NCI-H2029 (cell line): ENCODE results near the gene GPRIN3.

ENCODE experiments used
- DNase-seq: peaks from one replicate; lab custom pipeline; 2025; lab: John Stamatoyannopoulos, UW

The GPRIN3 gene

GRCh38 chr4:89290727-89291516, 16.7 kb downstream of the GPRIN3 start:
- DNase-seq = no peak

- no peak for DNase-seq
Observed at GRCh38 chr4:89289312-89289711, 18.3 kb downstream of the GPRIN3 start.

- DNase-seq = no peak
Observed at GRCh38 chr4:89288430-89288829, 19.2 kb downstream of the GPRIN3 start.

- DNase-seq = no peak
Observed at GRCh38 chr4:89287945-89288344, 19.7 kb downstream of the GPRIN3 start.

GRCh38 chr4:89285745-89286144, 21.9 kb downstream of the GPRIN3 start:
- DNase-seq = no peak

- DNase-seq = no peak
Observed at GRCh38 chr4:89284828-89285227, 22.8 kb downstream of the GPRIN3 start.

- no peak for DNase-seq
Observed at GRCh38 chr4:89284020-89284424, 23.6 kb downstream of the GPRIN3 start.

GRCh38 chr4:89283226-89284009, 24.2 kb downstream of the GPRIN3 start:
- DNase-seq = no peak

- DNase-seq = no peak
Observed at GRCh38 chr4:89279385-89279784, 28.2 kb downstream of the GPRIN3 start.

GRCh38 chr4:89277412-89277811, 30.2 kb downstream of the GPRIN3 start:
- DNase-seq = no peak

- DNase-seq = no peak
Observed at GRCh38 chr4:89276296-89276695, 31.3 kb downstream of the GPRIN3 start.

GRCh38 chr4:89275587-89275986, 32.0 kb downstream of the GPRIN3 start:
- no peak for DNase-seq

- peak; percentile 50 for DNase-seq
Observed at GRCh38 chr4:89273741-89274141, 33.9 kb downstream of the GPRIN3 start.

GRCh38 chr4:89270792-89271191, 36.8 kb downstream of the GPRIN3 start:
- no peak for DNase-seq

- no peak for DNase-seq
Observed at GRCh38 chr4:89269121-89269666, 38.4 kb downstream of the GPRIN3 start.

GRCh38 chr4:89268679-89269078, 38.9 kb downstream of the GPRIN3 start:
- no peak for DNase-seq

- DNase-seq = no peak
Observed at GRCh38 chr4:89267846-89268245, 39.8 kb downstream of the GPRIN3 start.

- no peak for DNase-seq
Observed at GRCh38 chr4:89267392-89267791, 40.2 kb downstream of the GPRIN3 start.

GRCh38 chr4:89266128-89266527, 41.5 kb downstream of the GPRIN3 start:
- no peak for DNase-seq

- peak; percentile 19 for DNase-seq
Observed at GRCh38 chr4:89263265-89263664, 44.3 kb downstream of the GPRIN3 start.

- no peak for DNase-seq
Observed at GRCh38 chr4:89259301-89260028, 48.1 kb downstream of the GPRIN3 start.

- DNase-seq = no peak
Observed at GRCh38 chr4:89258506-89258905, 49.1 kb downstream of the GPRIN3 start.
